Measurements from ENCODE around the gene PSMG4.

GRCh38 chr6:3261921-3262320, 3.2 kb downstream of the PSMG4 start:
- TF ChIP-seq, protein P1, sequence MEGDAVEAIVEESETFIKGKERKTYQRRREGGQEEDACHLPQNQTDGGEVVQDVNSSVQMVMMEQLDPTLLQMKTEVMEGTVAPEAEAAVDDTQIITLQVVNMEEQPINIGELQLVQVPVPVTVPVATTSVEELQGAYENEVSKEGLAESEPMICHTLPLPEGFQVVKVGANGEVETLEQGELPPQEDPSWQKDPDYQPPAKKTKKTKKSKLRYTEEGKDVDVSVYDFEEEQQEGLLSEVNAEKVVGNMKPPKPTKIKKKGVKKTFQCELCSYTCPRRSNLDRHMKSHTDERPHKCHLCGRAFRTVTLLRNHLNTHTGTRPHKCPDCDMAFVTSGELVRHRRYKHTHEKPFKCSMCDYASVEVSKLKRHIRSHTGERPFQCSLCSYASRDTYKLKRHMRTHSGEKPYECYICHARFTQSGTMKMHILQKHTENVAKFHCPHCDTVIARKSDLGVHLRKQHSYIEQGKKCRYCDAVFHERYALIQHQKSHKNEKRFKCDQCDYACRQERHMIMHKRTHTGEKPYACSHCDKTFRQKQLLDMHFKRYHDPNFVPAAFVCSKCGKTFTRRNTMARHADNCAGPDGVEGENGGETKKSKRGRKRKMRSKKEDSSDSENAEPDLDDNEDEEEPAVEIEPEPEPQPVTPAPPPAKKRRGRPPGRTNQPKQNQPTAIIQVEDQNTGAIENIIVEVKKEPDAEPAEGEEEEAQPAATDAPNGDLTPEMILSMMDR (IDR thresholded peaks at IDR 0.05) = no peak
- TF ChIP-seq, protein P2, sequence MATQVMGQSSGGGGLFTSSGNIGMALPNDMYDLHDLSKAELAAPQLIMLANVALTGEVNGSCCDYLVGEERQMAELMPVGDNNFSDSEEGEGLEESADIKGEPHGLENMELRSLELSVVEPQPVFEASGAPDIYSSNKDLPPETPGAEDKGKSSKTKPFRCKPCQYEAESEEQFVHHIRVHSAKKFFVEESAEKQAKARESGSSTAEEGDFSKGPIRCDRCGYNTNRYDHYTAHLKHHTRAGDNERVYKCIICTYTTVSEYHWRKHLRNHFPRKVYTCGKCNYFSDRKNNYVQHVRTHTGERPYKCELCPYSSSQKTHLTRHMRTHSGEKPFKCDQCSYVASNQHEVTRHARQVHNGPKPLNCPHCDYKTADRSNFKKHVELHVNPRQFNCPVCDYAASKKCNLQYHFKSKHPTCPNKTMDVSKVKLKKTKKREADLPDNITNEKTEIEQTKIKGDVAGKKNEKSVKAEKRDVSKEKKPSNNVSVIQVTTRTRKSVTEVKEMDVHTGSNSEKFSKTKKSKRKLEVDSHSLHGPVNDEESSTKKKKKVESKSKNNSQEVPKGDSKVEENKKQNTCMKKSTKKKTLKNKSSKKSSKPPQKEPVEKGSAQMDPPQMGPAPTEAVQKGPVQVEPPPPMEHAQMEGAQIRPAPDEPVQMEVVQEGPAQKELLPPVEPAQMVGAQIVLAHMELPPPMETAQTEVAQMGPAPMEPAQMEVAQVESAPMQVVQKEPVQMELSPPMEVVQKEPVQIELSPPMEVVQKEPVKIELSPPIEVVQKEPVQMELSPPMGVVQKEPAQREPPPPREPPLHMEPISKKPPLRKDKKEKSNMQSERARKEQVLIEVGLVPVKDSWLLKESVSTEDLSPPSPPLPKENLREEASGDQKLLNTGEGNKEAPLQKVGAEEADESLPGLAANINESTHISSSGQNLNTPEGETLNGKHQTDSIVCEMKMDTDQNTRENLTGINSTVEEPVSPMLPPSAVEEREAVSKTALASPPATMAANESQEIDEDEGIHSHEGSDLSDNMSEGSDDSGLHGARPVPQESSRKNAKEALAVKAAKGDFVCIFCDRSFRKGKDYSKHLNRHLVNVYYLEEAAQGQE (IDR thresholded peaks at IDR 0.05; ENCODE audit: insufficient read depth in 1 of 2, low read depth in 2 of 2, low read length in 1 of 2) = no peak
- TF ChIP-seq TCF7L2 (IDR thresholded peaks at IDR 0.05; ENCODE audit: low read depth, low read length) (no peak), POLR2AphosphoS5 (IDR thresholded peaks at IDR 0.05; ENCODE audit: low read depth, low read length) (no peak), SIN3A (IDR thresholded peaks at IDR 0.05; ENCODE audit: borderline replicate concordance, insufficient read depth, low read depth, low read length) (no peak)
